Measurements from ENCODE around the gene OR5D16.

OR5D16 gene

GRCh38 chr11:55806248-55806647, 32.3 kb upstream of the OR5D16 start:
- no peak overlapping the region for H3K4me3 ChIP-seq (IDR thresholded peaks at IDR 0.05; ENCODE audit: insufficient read depth, low read depth, low read length)
- H2AFZ ChIP-seq (ENCODE audit: low read depth), result no peak overlapping the region
- H3K9ac ChIP-seq, result no peak overlapping the region
- TF ChIP-seq CTCF (conservative IDR thresholded peaks at IDR 0.05; ENCODE audit: low read depth, low read length), result no peak
- H3K79me2 ChIP-seq (ENCODE audit: insufficient read depth, low read depth), result no peaks in the 10 kb centered on the region
- H3K4me2 ChIP-seq, result no peak overlapping the region
- no peaks in the 10 kb centered on the region for H3K27me3 ChIP-seq (ENCODE audit: insufficient read depth, low read depth)
- no peaks in the 10 kb centered on the region for H3K36me3 ChIP-seq (ENCODE audit: insufficient read depth)
- no peaks in the 10 kb centered on the region for H4K20me1 ChIP-seq (ENCODE audit: insufficient read depth)
- H3K4me1 ChIP-seq (ENCODE audit: low read depth, poor library complexity, severe bottlenecking), result no peaks in the 10 kb centered on the region
- H3K27ac ChIP-seq, result no peak overlapping the region

GRCh38 chr11:55811067-55811466, 27.5 kb upstream of the OR5D16 start, which contains the start of gene OR5L1:
Gene OR5L1, plus strand, starts transcription at chr11:55811367. Its CDS starts 100 bp downstream, at chr11:55811467.
- TF ChIP-seq CTCF (conservative IDR thresholded peaks at IDR 0.05; ENCODE audit: low read depth, low read length), result no peak
- H3K27me3 ChIP-seq (ENCODE audit: insufficient read depth, low read depth), result no peaks in the 10 kb centered on the region
- no peak within 1 kb of the TSS for H3K4me2 ChIP-seq
- H3K4me1 ChIP-seq (ENCODE audit: low read depth, poor library complexity, severe bottlenecking), result no peaks in the 10 kb centered on the region
- H3K36me3 ChIP-seq (ENCODE audit: insufficient read depth), result no peaks in the 10 kb centered on the region
- no peak within 1 kb of the TSS for H3K27ac ChIP-seq
- H3K4me3 ChIP-seq (IDR thresholded peaks at IDR 0.05; ENCODE audit: insufficient read depth, low read depth, low read length), result no peak within 1 kb of the TSS
- H3K79me2 ChIP-seq (ENCODE audit: insufficient read depth, low read depth), result no peaks in the 10 kb centered on the region
- H2AFZ ChIP-seq (ENCODE audit: low read depth), result no peak within 1 kb of the TSS
- H3K9ac ChIP-seq, result no peak within 1 kb of the TSS
- no peaks in the 10 kb centered on the region for H4K20me1 ChIP-seq (ENCODE audit: insufficient read depth)

GRCh38 chr11:55819330-55819729, 19.2 kb upstream of the OR5D16 start, which contains the start of gene OR5D18:
Gene OR5D18, plus strand, starts transcription at chr11:55819630. Its CDS starts 0 bp downstream, at chr11:55819630.
- Histone ChIP-seq H3K27me3 (ENCODE audit: insufficient read depth, low read depth) (no peaks in the 10 kb centered on the region), H3K36me3 (ENCODE audit: insufficient read depth) (no peaks in the 10 kb centered on the region), H2AFZ (ENCODE audit: low read depth) (no peak within 1 kb of the TSS), H3K4me3 (IDR thresholded peaks at IDR 0.05; ENCODE audit: insufficient read depth, low read depth, low read length) (no peak within 1 kb of the TSS), H3K4me2 (no peak within 1 kb of the TSS), H3K9ac (no peak within 1 kb of the TSS), H3K27ac (no peak within 1 kb of the TSS), H3K4me1 (ENCODE audit: low read depth, poor library complexity, severe bottlenecking) (no peaks in the 10 kb centered on the region), H4K20me1 (ENCODE audit: insufficient read depth) (no peaks in the 10 kb centered on the region), H3K79me2 (ENCODE audit: insufficient read depth, low read depth) (no peaks in the 10 kb centered on the region)
- TF ChIP-seq CTCF (conservative IDR thresholded peaks at IDR 0.05; ENCODE audit: low read depth, low read length), result no peak

GRCh38 chr11:55826919-55827318, 11.6 kb upstream of the OR5D16 start, which contains the start of gene OR5L2:
Gene OR5L2, plus strand, starts transcription at chr11:55827219. Its CDS starts 0 bp downstream, at chr11:55827219.
- Histone ChIP-seq H3K4me1 (ENCODE audit: low read depth, poor library complexity, severe bottlenecking) (no peaks in the 10 kb centered on the region), H3K4me2 (no peak within 1 kb of the TSS), H3K4me3 (IDR thresholded peaks at IDR 0.05; ENCODE audit: insufficient read depth, low read depth, low read length) (no peak within 1 kb of the TSS), H3K36me3 (ENCODE audit: insufficient read depth) (no peaks in the 10 kb centered on the region), H4K20me1 (ENCODE audit: insufficient read depth) (no peaks in the 10 kb centered on the region), H3K9ac (no peak within 1 kb of the TSS), H3K79me2 (ENCODE audit: insufficient read depth, low read depth) (no peaks in the 10 kb centered on the region), H3K27ac (no peak within 1 kb of the TSS), H2AFZ (ENCODE audit: low read depth) (no peak within 1 kb of the TSS), H3K27me3 (ENCODE audit: insufficient read depth, low read depth) (no peaks in the 10 kb centered on the region)
- TF ChIP-seq CTCF (conservative IDR thresholded peaks at IDR 0.05; ENCODE audit: low read depth, low read length), result no peak

All from KMS-11 (cell line).